ENCODE data around the gene CXCL11.
A peak's percentile ranks its signal among the peaks of the same experiment; 100 is the strongest.
"Not testable (repeated sequence)": the region's sequence is repeated elsewhere in the genome, so short reads cannot be mapped to it uniquely, and the experiment has no call there.

Gene CXCL11

GRCh38 chr4:76035799-76036380 is at the start of gene CXCL11:
Gene CXCL11 (minus strand): TSS chr4:76036070. CDS start chr4:76035987, 83 bp downstream.
- DNase-seq: no peak

- DNase-seq: no peak
These were observed 48.7 kb upstream of the CXCL11 start for GRCh38 chr4:76084542-76084941.

- DNase-seq: no peak
These were observed 47.6 kb upstream of the CXCL11 start for GRCh38 chr4:76083386-76083988.

GRCh38 chr4:76078033-76078613 is 42.3 kb upstream of the CXCL11 start:
- no peak for DNase-seq

- no peak for DNase-seq
These were observed 39.2 kb upstream of the CXCL11 start for GRCh38 chr4:76074993-76075600.

- no peak for DNase-seq
These were observed 38.6 kb upstream of the CXCL11 start, which contains the start of gene ART3 for GRCh38 chr4:76074468-76074867. Gene ART3 (plus strand): TSS chr4:76074709. CDS start chr4:76075890, 1,181 bp downstream.

- DNase-seq: no peak
These were observed 36.9 kb upstream of the CXCL11 start for GRCh38 chr4:76072760-76073159.

- peak; percentile 65 for DNase-seq
These were observed 31.9 kb upstream of the CXCL11 start for GRCh38 chr4:76067652-76068286.

- no peak for DNase-seq
These were observed 30.7 kb upstream of the CXCL11 start for GRCh38 chr4:76066546-76066945.

- no peak for DNase-seq
These were observed 26.1 kb upstream of the CXCL11 start for GRCh38 chr4:76061982-76062381.

GRCh38 chr4:76061421-76061820 is 25.6 kb upstream of the CXCL11 start:
- no peak for DNase-seq

GRCh38 chr4:76060506-76060905 is 24.6 kb upstream of the CXCL11 start:
- no peak for DNase-seq

GRCh38 chr4:76059750-76060149 is 23.9 kb upstream of the CXCL11 start:
- DNase-seq: no peak

GRCh38 chr4:76058888-76059426 is 23.1 kb upstream of the CXCL11 start:
- no peak for DNase-seq

- DNase-seq: no peak
These were observed 22.4 kb upstream of the CXCL11 start for GRCh38 chr4:76058302-76058701.

- DNase-seq: no peak
These were observed 19.6 kb upstream of the CXCL11 start for GRCh38 chr4:76055421-76055820.

GRCh38 chr4:76055016-76055415 is 19.1 kb upstream of the CXCL11 start:
- no peak for DNase-seq

- DNase-seq: no peak
These were observed 17.9 kb upstream of the CXCL11 start for GRCh38 chr4:76053730-76054129.

- not testable (repeated sequence) for DNase-seq
These were observed 14.7 kb upstream of the CXCL11 start for GRCh38 chr4:76050560-76051050.

- not testable (repeated sequence) for DNase-seq
These were observed 14.1 kb upstream of the CXCL11 start for GRCh38 chr4:76049860-76050416.

- DNase-seq: not testable (repeated sequence)
These were observed 8.8 kb upstream of the CXCL11 start for GRCh38 chr4:76044686-76045085.

- DNase-seq: not testable (repeated sequence)
These were observed 7.4 kb upstream of the CXCL11 start for GRCh38 chr4:76043306-76043705.

Measured in activated CD4-positive, alpha-beta T cell treated with anti-CD3 and anti-CD28 coated beads, Interleukin-2, amount 50 U/mL, for 1 hour (primary cell).